ENCODE measurements around the gene PLA2G4B. TPM values are rescaled to one million over a fixed set of nuclear protein-coding genes. Genes with fewer than 3 reads are reported as not detected.
A peak's percentile ranks its signal among the peaks of the same experiment; 100 is the strongest.

Gene PLA2G4B
- total RNA-seq, 2 donors from 2014 or later: 3.4 to 4.1 TPM

DNA sequence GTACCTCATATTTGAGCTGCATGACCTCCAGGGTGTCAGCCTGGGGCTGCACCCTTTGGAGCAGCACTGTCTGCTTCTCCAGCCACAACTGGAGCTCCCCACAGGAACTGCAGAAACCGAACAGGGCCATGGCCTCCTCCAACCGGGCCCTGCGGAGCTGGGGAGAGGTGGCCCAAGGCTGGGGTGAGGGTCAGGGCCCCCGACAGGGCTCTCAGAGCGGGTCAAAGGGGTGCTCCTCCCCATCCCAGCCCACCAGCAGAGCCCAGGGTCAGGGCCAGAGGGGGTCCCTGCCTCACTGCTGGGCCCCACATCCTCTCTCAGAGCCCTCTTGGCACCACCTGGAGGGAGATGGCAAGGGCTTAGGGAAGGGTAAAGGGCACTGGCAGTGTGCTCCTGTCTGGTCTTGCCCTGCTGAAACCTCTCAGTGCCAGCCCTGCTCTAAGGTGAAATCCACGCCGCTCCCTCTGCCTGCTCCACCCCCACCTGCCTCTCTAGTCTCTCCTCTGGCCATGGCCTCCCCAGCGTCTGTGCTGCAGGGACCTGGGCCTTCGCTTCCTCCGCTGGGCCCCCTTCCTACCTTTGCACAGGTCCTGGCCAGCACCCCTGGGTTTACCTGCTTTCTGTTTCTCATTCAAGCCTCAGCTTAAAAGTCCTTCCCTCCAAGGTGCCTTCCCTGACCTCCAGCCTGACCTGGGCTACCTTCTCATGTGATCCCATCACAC is 41.7 kb downstream of the PLA2G4B start:
- DNase-seq (no peak), ATAC-seq (no peak)
- intact Hi-C loops (cut with DNase I, micrococcal nuclease): loop anchor here in 1 of 2 donors (10.0 kb wide), 1 partner anchor 64 kb away; no protein-coding TSS in a partner anchor

DNA sequence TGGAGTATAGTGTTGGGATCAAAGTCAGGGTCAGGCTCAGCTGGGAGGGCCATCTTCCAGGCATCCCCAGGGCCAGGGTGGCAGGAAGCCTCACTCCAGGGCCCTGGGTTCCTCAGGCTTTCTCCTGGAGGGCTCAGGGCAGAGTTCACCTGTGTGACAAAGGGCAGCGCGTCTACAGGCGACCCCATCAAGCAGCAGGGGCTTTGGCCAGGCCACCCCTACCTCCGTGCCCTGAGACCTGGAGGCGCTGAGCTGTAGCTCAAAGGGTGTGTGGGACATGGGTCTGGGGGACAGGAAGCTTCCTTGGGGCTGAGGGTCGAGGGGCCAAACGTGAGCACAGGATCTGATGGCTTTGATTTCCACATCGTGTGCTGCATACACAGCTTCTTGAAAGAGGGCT is 42.4 kb downstream of the PLA2G4B start:
- intact Hi-C loops (cut with DNase I, micrococcal nuclease): loop anchor here in 1 of 2 donors (10.0 kb wide), 1 partner anchor 64 kb away; no protein-coding TSS in a partner anchor
- ATAC-seq: no peak
- no peak for DNase-seq

DNA sequence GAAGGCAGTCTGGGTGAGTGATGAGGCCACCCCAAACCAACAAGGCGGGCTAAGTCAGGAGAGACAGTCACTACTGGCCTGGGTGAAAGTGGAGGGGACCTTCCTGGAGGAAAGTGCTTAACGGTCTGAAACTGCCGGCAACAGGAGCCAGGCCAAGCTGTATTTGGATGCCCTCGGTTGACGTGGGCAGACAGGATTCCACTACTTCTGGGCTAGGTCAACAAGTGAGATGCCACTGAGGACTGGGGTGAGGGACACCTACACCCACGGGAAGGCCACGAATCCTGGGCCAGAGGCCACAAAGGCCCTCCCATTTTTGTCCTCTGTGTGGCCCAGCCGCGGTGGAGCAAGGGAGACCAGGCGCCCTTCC is 42.9 kb downstream of the PLA2G4B start:
- DNase-seq (no peak), ATAC-seq (no peak)
- intact Hi-C loops (cut with DNase I, micrococcal nuclease): loop anchor here in 1 of 2 donors (10.0 kb wide), 1 partner anchor 63 kb away; no protein-coding TSS in a partner anchor

DNA sequence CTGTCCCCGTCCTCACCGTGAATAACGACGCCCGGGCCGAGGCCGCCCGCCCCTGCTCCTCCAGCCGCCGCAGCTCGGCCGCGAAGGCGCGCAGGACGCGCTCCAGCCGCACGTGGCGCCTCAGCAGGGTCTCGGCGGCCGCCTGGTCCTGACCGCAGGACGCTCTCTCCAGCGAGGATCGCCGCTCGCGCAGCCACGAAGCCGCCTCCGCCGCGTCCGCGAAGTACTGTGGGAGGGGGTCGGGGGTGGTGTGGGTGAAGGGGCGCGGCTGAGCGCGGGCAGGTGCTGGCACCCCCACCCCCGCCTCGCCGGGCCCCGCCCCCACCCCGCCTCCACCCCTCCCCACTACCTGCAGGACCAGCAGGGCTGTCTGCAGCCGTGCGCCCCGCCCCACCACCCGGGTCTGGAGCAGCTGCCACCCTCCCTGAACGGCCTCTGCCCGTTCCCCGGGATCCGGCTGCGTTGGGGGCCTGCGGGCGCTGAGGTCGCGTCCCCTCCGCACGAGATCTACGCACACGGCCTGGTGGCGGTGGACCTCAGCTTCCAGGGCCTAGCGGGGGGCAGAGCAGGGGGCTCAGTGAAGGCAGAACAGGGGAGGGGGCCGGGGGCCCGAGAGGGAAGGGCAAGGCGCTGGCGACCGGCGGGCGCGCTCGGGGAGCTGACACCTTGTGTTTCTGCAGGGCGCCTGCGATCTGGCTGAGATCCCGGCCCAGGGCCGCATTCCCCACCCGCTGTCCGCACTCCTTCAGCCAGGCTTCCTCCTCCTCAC is 43.5 kb downstream of the PLA2G4B start:
- intact Hi-C loops (cut with DNase I, micrococcal nuclease): loop anchor here in 1 of 2 donors (10.0 kb wide), 1 partner anchor 63 kb away; no protein-coding TSS in a partner anchor
- DNase-seq (peak; percentile 41 to 43), ATAC-seq (peak; percentile 81)

DNA sequence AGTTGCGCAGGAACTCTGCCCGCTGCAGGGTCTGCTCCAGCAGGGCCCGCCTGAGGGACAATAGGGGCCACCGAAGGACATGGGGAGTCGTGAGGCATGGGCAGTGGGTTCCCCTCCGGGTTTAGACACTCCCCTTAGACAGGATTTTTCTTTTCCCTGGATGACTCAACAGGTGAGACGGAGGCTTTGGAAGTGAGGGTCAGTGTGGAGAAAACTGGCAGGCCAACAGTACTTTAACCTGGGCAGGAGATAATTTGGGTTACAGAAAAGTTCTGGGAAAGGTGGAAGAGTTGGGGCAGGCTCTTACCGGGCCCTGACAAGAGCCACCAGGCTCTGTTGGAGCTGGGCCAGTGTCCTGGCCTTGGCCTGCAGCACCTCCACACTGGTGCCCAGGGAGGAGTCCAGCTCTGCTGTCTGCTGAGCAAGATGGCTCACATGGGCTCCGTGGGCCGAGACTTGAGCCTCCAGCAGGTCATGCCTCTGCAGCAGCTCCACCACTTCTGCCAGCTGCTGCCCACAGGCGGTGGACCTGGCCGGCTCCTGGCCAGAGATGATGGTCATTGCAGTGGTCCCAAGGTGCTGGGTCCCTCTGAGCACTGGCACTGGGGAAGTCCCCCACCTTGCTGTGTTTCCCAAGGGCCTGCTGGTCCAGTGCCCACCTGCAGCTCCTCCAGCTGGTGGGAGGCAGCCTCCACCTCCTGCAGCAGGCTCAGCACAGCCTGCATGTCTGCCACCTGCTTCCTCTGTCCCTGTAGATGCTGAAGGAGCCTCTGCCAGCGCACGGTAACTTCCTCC is 44.2 kb downstream of the PLA2G4B start:
- intact Hi-C loops (cut with DNase I, micrococcal nuclease): loop anchor here in 1 of 2 donors (10.0 kb wide), 1 partner anchor 62 kb away; no protein-coding TSS in a partner anchor
- no peak for ATAC-seq
- DNase-seq: no peak

DNA sequence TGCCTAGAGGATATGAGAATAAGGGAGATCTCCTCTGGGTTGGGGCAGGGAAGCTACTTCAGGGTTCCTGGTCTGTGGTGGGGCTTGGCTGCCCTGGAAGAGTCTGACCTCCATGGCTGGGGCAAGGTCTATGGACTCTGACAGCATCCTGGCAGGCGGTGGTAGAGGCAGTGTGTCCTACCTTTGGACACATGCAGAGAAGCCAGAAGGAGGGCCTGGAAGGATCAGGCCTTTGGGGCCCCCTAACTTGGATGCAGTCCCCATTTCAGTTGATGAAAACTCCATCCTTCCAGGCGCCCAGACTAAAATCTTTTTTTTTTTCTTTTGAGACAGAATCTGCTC is 44.8 kb downstream of the PLA2G4B start:
- intact Hi-C loops (cut with DNase I, micrococcal nuclease): loop anchor here in 1 of 2 donors (10.0 kb wide), 1 partner anchor 61 kb away; no protein-coding TSS in a partner anchor
- ATAC-seq: no peak
- DNase-seq: no peak

DNA sequence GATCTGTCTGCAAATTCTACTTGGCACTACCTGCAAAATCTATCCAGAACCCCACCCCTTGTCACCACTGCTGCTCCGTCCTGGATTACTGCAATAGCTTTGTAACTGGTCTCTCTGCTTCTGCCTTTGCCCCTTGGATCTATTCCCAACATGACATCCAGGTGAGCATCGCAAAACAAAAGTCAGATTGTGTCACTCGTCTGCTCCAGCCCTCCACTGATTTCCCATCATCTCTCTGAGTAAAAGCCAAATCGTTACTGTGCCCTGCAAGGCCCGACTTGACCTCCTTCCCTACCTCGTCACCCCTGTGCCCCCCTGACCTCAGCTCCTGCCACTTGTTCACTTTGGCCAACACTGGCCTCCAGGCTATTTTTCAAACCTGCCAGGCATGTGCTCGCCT is 45.8 kb downstream of the PLA2G4B start:
- ATAC-seq: no peak
- intact Hi-C loops (cut with DNase I, micrococcal nuclease): loop anchor here in 1 of 2 donors (10.0 kb wide), 1 partner anchor 60 kb away; no protein-coding TSS in a partner anchor
- DNase-seq: no peak

DNA sequence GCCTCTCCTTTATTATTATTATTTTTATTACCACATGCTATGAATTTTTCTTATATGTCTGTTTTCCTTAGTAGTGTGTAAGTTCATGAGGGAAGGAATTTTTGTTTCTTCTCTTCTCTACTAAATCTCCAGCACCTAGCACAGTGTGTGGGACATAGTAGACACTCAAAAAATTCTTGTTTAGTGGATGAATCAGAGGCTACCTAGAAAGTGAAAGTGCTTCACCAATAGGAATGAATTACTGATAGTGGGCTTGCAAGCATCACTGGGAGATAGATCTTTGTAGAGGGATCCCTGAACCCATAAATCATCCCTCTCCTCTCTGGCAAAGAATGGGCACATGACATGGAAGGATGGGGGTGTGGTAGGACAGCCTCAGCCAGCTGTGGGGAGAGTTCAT is 46.7 kb downstream of the PLA2G4B start:
- no peak for ATAC-seq
- intact Hi-C loops (cut with DNase I, micrococcal nuclease): loop anchor here in 1 of 2 donors (10.0 kb wide), 1 partner anchor 59 kb away; no protein-coding TSS in a partner anchor

DNA sequence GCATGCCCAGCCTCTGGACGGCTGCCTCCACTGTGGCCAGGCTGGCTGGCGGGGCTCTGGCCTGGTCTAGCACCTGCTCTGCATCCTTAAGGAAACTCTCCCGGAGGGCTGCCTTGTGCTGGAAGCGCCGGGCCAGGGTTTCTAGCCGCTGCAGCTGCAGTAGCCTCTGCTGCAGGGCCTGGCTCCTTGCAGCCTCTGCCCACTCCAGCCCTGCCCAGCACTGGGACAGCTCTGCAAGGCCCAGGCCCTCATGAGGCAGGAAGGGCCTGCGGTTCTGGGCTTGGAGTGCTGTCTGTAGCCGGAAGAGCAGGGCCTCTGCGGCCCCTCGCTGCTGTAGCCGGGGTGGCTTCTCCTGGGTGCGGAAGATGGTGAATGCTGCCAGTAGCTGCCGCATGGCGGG is 47.2 kb downstream of the PLA2G4B start:
- ATAC-seq (no peak), DNase-seq (no peak)
- intact Hi-C loops (cut with DNase I, micrococcal nuclease): loop anchor here in 1 of 2 donors (10.0 kb wide), 1 partner anchor 59 kb away; no protein-coding TSS in a partner anchor

More for the DNA sequence above, 46.7 kb downstream of the PLA2G4B start:
- no peak for DNase-seq

DNA sequence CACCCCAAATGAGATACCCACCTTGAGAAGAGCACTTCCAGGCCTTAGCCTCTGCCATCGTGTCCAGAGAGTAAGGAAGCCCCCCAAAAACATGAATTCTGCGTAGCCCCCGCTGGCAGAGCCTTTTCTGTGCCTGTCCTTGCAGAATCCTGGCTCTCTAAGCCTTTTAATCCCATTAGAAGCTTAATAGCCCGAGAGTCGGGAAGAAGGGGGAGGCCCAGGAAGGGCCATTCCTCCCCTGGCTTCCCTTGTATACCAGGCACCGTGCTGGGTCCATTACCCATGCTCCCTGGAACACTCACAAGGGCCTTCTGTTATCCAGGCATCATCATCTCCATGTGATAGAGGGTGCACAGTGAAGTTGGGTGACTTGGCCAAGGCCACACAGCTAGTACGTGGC is 48.1 kb downstream of the PLA2G4B start:
- DNase-seq: no peak
- ATAC-seq: no peak
- intact Hi-C loops (cut with DNase I, micrococcal nuclease): loop anchor here in 1 of 2 donors (10.0 kb wide), 1 partner anchor 58 kb away; no protein-coding TSS in a partner anchor

DNA sequence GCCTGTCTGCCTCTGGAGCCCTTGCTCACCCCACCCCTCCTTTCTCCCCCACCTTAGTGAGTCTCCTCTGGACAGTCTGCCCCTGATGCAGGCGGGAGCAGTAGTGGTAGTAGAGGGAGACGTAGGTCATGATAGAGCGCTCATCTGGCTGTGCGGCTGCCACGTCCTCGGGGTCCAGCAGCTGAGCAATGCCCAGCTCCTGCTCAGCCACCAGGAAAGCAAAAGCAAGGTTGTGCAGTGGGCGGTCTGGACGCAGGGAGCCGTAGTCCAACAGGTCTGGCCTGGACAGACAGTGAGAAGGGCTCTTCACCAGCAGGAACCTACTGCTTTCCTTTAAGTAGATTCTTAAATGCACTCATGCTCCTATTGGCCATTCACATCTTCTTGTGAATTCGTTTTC is 48.5 kb downstream of the PLA2G4B start:
- ATAC-seq (no peak), DNase-seq (no peak)
- intact Hi-C loops (cut with DNase I, micrococcal nuclease): loop anchor here in 1 of 2 donors (10.0 kb wide), 1 partner anchor 58 kb away; no protein-coding TSS in a partner anchor

DNA sequence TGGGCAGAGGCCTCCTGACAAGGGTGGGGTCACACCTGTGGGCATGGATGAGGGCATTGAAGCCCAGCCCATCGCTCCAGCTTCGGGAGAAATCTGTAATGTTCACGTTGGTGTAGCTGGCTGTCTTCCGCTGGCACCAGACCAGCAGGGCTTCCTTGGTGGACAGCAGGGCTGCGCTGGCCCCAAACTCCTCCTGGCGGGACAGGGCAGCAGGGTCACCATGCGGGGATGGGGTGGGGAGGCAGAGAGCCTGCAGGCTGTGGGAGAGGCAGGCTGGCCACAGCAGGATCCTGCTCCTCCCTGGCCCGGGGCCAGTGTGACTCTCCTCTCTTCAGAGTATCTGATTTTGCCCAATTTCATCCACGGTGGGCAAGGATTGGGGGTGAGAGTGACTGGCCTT is 49.2 kb downstream of the PLA2G4B start:
- ATAC-seq: no peak
- no peak for DNase-seq
- intact Hi-C loops (cut with DNase I, micrococcal nuclease): loop anchor here in 1 of 2 donors (10.0 kb wide), 1 partner anchor 57 kb away; no protein-coding TSS in a partner anchor

DNA sequence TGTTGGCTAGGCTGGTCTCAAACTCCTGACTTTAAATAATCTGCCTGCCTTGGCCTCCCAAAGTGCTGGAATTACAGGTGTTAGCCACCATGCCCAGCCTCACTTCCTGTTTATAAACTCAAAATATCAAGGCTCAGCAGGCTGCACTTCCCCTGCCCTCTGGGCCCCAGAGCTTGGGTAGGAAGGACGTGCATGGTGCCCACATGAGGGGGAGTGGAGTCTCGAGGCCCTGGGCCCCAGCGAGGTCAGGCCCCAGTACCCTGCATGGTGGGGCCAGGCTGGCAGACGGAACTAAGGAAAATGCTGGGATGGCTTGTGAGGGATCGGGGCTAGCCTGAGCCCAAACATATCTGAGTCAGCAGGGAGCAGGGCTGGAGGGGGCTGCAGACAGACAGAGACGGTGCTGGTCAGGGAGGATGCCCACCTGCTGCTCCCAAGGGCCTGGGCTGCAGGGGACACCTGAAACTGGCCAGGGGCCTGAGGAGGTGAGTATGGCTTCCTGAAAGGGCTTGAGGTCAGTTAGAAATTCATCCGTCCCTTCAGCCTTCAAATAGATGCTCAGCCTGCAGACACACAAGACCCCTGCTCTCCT is 50.1 kb downstream of the PLA2G4B start:
- intact Hi-C loops (cut with DNase I, micrococcal nuclease): loop anchor here in 1 of 2 donors (10.0 kb wide), 1 partner anchor 56 kb away; no protein-coding TSS in a partner anchor
- ATAC-seq (no peak), DNase-seq (no peak)

DNA sequence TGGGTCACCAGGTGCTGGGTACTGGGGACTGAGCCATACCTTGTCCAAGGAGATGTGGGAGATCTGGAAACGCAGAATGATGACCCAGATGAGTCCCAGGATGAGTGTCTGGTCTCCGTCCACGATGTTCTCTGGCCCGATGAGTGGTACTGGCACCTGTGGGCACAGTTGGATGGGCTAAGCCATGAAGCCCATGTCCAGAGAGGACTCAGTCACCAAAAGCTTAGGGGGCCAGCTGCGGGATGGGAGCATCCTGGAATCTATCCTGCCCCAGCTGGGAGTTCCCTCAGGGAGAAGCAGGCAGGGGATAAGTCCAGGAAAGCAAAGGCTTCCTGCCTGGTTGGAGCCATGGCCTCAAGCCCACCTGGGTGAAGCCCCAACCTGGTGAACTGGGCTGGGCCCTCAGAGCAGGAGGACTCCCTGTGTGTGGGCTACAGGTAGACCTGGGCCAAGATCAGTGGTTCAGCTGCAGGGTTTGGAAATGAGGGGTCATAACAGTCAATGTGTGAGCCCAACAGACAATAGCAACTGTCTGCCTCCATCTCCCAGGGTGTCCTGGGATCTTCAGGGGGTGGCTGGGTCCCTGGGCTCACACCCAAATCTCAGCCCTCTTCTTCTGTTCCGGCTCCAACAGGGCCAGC is 51.5 kb downstream of the PLA2G4B start:
- intact Hi-C loops (cut with DNase I, micrococcal nuclease): no loop called here
- ATAC-seq: no peak
- no peak for DNase-seq

DNA sequence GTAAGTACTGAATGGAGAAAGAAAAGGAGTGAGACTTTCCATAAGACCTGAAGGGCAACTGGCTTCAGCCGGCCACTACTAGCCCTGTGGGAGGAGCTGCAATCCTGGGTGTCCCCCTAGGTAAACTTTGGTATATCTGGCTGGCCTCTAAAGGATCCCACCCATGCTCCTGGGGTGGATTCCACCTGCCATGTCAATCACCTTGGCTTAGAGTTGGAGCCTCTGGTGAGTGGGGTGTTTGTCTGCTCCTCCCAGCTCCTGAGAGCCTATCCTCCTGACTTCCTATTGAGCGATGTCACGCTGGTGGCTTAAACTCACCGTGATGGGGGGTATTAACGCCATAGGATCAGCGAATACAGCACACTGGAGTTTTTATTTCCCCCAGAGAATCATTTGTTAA is 52.6 kb downstream of the PLA2G4B start:
- intact Hi-C loops (cut with DNase I, micrococcal nuclease): no loop called here
- ATAC-seq: no peak
- DNase-seq: no peak

DNA sequence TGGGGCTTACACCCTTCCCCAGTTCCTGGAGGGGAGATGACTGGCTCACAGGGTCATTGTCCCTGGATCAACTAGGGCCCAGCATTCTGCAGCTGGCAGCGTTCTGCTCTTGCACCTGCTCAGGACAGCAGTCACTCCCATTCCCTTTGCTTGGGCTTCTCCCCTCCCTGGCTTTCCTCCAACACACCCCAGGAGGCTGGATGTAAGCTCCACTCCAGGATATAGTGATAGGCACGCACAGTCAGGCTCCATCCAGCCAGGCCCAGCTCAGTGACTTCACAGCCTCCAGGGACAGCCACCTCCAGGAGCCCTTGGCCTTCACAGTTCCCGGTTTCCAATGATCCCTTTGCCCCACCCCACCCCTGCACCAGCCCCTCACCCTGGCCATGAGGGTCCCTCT is 53.3 kb downstream of the PLA2G4B start:
- intact Hi-C loops (cut with DNase I, micrococcal nuclease): no loop called here
- ATAC-seq (no peak), DNase-seq (no peak)

DNA sequence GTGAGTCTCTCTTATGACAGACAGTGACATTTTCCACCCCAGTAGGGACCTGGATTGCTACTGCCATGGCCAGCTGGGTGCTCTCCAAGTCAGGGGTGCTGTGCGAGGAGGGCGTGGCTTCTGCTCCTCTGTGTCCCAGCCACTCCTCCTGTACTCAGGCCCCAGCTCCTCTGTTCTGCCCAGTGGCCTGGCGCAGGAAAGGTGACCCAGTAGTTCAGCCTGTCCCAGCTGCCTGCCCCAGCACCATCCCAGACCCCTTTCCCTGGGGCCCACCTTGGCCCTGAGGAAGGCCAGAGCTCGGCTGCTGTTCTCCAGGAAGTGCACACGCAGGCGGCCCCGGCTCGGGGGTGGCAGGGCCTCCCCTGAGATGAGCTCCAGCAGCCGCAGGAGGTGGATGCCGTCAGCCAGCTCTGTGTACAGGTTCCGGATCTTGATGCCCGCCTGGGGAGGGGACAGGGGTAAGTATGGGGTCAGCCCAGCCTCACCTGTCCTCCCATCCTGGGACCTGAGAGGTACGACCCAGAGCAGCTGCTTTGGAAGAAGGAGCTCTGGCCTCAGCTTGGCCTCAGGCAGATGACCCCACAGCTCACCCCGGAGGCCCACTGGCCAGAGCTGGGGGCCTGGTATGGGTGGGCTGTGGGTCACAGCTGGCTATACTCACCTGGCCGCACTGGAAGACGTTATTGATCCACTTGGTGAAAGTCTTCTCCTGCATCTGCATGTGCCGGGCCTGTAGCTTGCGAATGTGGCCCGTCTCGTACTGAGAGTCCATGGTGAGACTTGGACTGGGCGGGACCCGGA is 54.2 kb downstream of the PLA2G4B start:
- ATAC-seq: peak; percentile 84
- DNase-seq: peak; percentile 68 to 72
- intact Hi-C loops (cut with DNase I, micrococcal nuclease): no loop called here

Measured in left colon (tissue), 2 donors.